Stimulated activated CD8-positive, alpha-beta memory T cell treated with anti-CD3 and anti-CD28 coated beads, Interleukin-4, amount 100 ng/mL, for 4 hours (primary cell): ENCODE measurements around the gene SHISA3.
"Not testable (repeated sequence)": the region's sequence is repeated elsewhere in the genome, so short reads cannot be mapped to it uniquely, and the experiment has no call there.

Experiments
- DNase-seq, 2 donors: peaks; one replicate each; pipeline ENCODE4 v3.0.0-alpha.2; 2020; ENCODE audit warnings: low read depth in 2 of 2, low spot score in 1 of 2

The SHISA3 gene

DNA sequence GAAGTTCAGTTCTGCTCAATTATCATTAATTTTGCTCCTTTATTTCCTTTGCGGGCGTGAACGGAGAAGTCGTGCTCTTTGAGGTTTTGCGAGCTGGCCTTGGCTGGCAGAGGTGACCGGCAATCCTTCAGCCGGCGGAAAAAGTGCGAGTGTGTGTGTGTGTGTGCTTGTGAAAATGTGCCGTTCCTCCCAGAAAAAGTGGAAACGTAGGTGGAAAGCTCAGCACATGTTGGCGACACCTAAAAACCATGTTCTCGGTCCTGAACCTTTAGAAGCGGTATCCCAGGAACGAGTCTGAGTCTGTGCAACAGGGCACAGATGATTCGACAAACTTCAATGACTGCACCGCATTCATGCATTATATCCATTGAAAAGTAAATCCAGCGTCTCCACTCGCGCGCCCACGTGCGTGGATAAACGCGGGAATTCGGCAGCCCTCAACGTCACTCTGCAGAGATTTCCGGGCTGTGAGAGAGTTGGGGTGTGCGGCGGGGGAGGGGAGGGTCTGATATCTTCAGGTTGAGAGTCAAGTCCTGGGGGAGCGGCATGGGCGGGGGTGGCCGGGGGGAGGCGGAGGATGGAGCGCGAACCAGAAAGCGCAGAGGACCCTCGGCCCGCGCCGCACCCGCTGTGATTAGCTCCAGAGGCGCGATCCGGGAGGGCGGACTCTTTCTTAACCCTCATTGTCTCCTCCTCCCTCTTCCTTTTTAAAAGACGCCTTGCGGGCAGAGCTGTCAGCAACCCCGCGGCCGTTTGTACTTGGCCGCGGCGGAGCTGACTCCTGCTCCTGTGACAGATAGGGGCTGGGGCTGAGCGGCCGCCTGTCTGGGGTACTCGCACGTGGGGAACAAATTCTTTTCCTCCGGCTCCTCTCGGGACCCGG is at the start of gene SHISA3:
Gene SHISA3 (plus strand): TSS at position 737 of the 883 bp plus-strand sequence. CDS start 569 bp downstream, outside the sequence.
- no peak for DNase-seq

DNA sequence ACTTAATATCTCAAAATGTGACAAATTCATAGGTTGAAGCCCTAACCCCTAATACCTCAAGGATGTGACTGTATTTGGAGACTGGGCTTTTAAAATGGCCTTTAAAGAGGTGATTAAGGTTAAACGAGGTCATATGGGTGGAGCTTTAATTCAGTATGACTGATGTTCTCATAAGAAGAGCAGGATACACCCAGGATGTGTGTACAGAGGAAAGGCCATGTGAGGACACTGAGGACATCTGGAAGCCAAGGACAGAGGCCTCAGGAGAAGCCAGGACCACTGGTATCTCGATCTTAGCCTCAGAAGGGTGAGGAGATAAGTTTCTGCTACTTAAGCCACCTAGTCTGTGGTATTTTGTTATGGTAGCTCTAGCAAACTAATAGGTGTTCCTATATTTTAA is 49.0 kb upstream of the SHISA3 start:
- DNase-seq: no peak

DNA sequence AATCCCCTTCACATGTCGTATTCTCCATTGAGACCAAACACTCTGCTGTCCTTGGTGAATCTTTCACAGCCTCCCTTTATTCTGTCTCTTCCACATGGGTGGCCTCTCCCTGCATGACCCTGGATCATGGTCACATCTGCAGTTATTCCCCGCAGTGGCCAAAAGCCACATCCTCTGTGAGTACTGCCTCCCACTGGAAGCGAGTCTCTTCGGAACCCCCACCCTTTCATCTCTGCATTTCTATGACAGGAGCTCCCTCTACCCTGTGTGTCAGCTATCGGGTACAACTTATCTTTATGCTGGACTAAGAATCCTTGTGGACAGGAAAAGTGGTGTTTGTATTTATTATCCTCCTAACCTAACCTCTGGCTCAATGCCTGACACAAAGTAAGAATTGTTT is 48.6 kb upstream of the SHISA3 start:
- DNase-seq: no peak

DNA sequence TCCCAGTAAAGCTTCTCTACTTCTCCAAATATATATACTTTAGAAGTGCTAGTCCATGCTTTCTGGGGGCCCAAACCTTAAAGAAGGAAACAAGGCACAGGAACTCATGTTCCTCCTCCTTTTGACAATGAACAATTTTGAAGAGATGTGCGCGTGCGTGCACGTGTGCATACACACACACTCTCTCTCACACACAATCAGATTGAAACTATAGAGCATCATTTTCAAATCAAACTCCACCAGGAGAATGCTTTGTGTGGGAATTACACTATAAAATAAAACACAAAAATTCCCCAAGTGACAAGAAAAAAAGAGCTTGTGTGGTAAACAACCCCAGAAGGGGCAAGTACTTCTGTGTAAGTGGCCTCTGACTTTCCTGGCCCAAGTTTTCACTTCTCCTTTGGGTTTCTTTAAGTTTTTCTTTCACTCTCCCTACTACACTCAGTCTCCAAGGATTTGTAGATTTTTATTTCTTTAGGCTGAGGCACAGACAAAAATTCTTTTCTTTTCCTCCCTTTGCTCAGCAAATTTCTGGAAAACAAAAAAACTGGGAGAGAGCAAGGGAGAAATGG is 46.6 kb upstream of the SHISA3 start:
- DNase-seq: no peak

DNA sequence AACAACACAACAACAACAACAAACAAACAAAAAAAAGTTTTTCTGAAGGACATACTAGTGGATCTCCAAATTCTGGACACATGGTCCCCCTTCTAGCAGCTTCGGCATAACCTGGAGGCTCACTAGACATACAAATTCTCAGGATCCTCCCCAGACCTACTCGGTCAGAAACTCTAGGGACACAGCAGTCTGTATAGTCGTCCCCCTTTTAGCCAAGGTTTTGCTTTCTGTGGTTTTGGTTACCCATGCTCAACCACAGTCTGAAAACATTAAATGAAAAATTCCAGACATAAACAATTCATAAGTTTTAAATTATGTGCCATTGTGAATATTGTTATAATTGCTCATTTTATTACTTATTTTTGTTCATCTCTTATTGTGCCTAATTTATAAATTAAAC is 45.2 kb upstream of the SHISA3 start:
- DNase-seq: no peak

DNA sequence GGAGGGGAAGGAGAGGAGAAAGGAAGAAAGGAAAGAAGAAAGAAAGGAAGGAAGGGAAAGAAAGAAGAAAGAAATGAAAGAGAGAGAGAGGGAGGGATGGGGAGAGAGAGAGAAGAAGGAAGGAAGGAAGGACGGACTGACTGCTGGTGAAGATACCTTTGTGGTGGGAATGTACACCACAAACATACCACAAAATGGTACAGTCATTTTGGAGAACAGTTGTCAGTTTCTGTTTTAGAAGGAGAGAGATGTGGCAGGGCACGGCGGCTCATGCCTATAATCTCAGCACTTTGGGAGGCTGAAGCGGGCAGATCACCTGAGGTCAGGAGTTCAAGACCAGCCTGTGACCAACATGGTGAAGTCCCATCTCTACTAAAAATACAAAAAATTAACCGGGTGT is 40.0 kb upstream of the SHISA3 start:
- DNase-seq: no peak

DNA sequence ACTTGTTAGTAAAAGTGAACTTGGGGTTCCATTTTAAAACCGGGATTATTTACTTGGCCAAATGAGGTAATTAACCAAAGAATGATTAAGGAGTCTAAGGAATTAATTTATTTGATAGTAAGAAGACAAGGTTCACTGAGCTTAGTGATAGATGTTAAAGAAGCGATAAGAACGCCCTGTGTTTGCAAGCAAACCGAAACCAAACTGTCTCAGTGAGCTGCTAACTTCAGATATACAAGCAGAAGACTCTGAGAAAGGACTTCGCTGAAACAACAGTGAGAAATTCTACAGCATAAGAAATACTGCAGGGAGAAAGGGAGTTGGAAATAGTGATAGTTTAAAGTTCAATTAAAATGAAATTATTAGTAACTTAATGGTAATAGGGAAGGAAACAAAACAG is 37.6 kb upstream of the SHISA3 start:
- DNase-seq: no peak

DNA sequence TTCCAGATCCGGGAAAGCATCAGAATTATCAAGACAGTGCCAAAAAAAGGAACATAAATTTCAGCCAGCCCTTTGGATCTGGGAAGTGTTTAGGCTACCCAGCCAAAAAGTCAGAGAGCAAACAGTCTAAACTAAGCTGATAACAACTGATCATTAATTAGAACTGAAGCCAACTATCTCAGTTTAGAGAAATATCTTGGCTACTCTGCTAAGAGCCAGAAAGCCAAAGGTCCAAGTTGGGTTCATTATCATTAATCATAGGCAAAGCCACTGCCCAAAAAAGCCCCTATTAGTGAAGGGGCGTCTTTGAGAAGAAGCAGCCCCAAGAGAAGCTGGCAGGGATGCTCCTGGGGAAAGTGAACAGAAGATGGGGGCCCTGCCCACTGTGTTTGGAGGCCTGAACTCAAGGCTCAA is 37.0 kb upstream of the SHISA3 start:
- DNase-seq: no peak

DNA sequence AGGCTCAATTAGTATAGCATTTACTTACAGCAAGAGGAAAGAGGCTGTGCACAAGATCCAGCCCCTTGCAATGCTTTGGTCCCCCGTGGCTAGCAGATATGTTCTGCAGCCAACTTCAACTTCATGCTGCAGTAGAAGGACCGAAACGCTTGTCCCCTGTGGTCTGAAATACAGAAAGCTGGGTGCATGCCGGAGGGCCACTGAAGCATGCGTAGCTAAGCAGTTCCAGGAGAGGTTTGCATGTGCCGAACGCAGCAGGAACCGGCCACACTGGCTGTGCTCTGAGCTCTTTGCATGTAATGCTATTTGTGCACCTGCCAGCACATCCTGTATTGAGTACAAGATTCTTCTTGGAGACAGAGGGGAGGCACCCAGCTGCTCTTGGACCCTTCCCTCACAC is 35.8 kb upstream of the SHISA3 start:
- no peak for DNase-seq

DNA sequence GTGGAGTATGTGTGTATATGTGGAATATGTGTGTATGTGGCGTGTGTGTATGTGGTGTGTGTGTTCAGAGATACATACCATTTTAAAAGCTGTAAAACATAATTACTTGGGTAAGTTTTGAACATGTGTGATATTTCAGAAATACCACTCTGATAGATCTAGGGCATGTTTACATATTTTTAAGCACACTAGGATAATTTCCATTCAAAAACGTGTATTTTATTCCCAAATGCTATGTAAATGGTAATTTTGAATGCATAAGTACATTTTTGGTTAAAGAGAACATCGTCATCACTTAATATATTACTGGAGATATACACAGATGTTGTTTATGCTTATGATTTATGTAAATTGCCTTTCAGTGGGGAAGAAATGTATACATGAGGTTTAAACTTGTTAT is 34.7 kb upstream of the SHISA3 start:
- DNase-seq: no peak

DNA sequence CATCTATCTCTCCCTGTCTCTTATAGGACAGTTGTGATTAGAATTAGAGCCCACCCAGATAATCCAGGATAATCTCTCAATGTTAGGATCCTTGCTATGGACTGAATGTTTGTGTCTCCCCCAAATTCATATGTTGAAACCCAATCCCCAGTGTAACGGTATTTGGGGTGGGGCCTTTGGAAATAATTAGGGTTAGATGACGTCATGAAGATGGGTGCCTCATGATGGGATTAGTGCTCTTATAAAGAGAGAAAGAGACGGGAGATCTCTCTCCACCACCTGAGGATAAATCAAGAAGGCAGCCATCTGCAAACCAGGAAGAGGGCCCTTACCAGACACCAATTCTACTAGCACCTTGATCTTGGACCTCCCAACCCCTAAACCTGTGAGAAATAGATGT is 33.7 kb upstream of the SHISA3 start:
- no peak for DNase-seq

DNA sequence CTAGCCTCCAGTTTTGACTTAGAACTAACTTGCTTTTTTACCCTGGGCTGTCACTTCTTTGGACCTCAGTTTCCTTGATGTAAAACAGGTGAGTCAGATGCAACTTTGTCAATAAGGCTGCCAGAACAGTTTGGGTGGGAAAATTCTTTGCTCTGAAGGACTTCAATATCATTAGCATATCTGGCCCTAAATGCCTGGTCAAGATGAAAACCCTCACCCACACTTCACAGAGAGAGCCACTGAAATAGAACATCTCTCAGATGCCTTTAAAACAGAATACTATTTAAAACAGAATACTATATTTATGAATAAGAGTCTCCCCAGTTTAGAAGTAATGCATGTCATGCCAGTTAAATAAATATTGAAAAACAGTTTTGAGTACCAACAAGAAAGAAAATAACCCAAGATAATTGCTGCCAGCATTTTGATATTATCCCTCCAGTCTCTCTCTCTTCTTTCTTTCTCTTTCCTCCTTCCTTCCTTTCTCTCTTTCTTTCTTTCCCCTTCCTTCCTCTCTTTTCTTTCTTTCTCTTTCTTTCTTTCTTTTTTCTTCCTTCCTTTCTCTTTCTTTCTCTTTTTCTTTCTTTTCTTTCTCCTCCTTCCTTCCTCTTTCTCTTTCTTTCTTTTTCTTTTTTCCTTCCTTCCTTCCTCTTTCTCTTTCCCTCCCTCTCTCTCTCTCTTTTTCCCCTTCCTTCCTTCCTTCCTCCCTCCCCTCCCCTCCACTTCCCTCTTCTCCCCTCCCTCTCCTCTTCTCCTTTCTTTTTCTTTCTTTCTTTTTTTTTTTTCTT is 32.8 kb upstream of the SHISA3 start:
- DNase-seq: no peak

DNA sequence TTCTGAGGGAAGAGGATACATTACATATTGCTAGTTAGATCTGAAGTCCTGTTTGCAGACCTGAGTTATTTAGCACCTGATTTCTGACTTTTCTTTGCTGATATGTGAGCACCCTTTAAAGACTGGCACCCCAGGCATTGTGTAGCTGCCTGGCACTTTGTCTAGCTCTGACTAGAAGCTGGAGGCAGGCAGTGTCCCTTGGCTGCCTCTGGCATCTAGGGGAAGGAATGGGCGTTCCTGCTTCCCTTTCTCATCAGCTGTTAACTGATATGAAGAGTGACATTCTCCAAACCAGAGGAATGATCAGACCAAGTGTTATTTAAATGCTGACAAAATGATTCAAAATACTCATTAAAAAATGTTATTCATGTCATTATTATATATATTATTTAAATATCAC is 30.3 kb upstream of the SHISA3 start:
- DNase-seq: no peak

DNA sequence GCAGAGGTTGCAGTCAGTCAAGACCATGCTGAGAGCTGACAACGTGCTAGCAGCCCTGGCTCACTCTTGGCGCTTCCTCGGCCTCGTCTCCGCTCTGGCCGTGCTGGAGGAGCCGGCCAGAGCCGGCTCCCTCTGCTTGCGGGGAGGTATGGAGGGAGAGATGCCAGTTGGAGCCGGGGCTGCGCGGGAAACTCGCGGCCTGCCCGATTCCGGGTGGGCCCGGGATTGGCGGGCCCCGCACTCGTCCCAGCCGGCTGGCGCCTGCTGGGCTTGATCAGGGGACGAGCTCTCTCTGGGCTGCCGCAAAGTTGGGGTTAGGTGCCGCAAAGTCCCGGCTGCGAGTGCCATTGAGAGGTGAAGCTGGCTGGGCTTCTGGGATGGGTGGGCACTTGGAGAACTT is 27.8 kb upstream of the SHISA3 start:
- DNase-seq: no peak

DNA sequence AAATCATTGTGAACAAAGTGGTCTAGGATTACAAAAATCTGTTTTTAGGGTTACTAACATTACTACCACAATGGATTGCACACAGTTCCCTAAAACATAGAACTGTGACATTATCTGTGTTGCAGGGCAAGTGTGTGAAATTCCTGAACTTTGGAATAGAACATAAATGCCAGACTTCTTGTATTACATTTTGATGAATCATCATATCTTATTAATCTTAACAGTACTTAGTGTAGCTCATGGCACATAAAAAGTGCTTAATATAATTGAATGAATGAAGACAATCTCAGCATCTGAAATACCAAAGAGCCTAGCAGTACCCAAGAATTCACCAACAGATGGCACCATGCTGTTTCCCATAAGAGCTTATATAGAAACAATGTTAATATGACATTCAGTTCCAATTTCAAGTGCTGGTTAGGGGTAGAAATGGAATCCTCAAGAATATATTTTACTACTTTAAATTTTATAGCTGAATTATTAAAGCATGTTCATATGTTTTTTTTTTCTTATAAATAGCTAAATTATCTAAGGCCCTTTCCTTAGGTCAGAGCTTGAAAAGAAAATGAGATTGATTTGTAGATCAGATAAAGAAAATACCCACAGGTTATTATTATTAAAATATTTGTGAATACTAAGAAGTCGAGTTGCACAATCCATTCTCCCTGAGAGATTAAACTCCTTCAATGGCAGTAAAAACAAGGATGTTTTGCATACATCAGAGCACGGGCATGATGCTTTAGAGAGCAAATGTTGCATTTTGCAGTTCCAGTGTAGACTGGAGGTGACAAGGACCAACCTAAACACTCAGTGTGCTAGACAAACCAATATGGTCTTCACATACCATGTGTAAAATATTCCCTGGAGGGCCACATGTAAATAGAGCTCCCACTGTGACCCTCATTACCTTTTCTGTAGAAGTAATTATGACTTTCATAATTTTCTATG is 25.7 kb upstream of the SHISA3 start:
- DNase-seq: no peak

DNA sequence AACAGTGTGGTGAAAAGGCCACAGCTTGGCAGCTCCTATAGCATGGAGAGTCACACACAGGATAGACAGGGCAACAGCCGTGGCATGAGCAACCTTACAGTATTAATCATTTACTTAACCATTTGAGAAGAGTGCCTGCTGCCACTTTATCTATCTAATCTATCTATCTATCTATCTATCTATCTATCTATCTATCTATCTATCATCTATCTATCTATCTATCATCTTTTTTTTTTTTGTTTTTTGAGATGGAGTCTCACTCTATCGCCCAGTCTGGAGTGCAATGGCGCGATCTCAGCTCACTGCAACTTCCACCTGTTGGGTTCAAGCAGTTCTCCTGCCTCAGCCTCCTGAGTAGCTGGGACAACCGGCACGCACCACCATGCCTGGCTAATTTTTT is 25.0 kb upstream of the SHISA3 start:
- DNase-seq: not testable (repeated sequence)

DNA sequence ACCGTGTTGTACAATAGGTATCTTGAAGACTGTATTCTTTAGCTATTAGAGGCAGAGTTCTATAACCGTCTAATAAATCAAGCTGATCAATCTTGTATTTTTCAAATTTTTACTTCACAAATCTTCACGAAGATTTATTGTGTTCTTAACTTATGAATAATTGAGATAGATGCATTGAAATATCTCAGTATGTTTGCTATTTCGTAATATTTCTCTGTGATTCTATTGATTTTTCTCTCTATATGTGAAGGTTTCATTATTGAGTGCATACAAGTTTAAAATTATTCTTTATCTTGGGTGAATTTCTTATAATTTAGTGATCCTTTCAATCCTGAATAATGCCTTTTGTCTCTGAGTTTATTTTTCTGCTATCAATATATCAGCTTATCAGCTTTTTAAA is 19.8 kb upstream of the SHISA3 start:
- no peak for DNase-seq

DNA sequence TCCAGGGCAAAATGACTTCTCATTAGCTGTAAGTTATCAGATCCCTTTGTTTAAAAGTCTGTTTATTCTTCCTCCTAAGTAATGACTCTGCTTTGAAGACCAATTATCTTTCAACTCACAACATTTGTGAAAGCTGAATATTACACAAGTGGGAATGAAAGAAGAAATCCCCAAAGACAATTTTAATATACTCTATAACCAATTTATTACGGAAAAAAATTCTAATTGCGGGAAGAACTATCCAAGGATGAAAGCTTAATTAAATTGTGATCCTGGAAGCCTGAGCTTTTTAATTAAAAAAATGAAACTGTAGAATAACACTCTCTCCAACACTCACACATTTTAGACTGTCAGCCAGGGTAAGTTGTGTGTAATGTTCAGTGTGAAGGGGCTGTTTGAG is 15.6 kb upstream of the SHISA3 start:
- DNase-seq: no peak

DNA sequence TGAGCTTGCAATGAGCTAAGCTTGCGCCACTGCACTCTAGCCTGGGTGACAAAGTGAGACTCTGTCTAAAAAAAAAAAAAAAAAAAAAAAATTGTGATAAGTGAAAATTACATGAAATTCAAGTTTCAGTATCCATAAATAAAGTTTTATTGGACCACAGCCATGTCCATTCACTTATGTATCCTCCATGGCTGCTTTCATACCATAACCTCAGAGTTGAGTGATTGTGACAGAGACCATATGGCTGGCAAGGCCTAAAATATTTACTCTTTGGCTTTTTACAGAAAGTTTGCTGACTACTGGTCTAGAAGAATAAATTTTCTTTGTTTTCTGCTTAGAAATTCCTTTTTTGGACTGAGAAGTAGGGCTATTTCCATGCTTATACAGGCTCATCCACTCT is 11.8 kb upstream of the SHISA3 start:
- no peak for DNase-seq

DNA sequence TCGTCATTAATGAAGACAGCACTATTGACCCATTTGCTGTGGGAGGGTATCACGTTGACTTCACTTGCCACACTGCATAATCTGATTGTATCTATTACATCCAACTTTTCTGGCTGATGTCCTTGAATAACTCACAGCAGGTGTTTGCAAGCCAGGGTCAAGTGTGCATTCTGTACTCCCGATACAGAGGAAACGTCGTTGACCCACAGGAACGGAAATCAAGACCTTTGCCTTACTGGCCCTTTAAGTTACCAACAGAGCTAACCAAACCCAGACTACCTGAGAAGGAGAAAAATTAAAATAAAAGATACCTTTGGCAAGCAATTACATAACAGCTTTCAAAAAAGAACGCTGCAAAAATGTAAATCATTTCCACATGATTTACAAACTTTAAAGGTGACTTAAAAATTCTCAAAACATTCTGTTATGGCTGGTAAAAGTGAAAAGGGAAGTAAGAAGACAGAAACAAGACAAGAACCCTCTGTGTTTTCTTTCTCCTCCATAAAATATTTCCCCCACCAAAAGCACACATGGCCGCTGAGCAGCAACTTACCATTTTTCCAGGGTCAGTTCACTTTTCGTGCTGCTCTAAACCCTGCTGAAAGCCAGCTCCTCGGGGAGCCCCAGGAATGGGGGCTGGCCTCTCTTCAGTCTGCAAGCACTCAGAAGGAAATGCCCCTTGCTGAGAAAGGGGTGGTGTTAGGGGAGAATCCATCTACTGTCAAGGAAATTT is 6.5 kb upstream of the SHISA3 start:
- DNase-seq: no peak

DNA sequence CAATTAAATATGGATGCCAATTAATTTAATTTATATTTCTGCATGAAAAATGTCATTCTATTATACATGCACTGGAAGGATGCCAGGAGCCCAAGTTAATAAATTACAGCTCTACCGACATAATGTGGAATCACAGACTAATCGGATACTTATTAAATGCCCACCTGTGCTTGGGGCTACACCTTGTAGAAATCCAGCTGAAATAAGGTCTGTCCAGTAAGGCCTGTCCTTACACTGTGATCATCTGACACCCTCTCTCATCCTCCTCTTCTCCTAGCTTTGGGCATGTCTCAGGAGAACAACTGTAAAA is 6.0 kb upstream of the SHISA3 start:
- DNase-seq: no peak
